Mesenchymal stem cell (in vitro differentiated cells and primary cell): ENCODE results near the gene MYO1E.

Source experiments
- DNase-seq: peaks from one replicate; pipeline ENCODE4 v3.0.0-alpha.2; 2013
- H2AFZ ChIP-seq: one replicate; pipeline ENCODE4 v1.6.1; 2013; ENCODE audit warnings: low read depth, mild to moderate bottlenecking, control low read depth, inconsistent platforms, low read length, moderate library complexity
- H2AK5ac ChIP-seq: 2 replicates; pipeline ENCODE4 v1.6.1; 2013; ENCODE audit warnings: low read length, moderate library complexity, mild to moderate bottlenecking, inconsistent platforms; ENCODE audit not compliant: severe bottlenecking
- H2BK120ac ChIP-seq: one replicate; pipeline ENCODE4 v1.6.1; 2013; ENCODE audit warnings: low read depth, mild to moderate bottlenecking, inconsistent platforms, low read length, moderate library complexity
- H2BK12ac ChIP-seq, 2 experiments: one replicate each; pipeline ENCODE4 v1.6.1; 2013; ENCODE audit warnings: inconsistent platforms in 2 of 2, low read length in 2 of 2, mild to moderate bottlenecking in 2 of 2, moderate library complexity in 2 of 2, control low read depth in 1 of 2
- H2BK15ac ChIP-seq: one replicate; pipeline ENCODE4 v1.6.1; 2013; ENCODE audit warnings: mild to moderate bottlenecking, low read depth, inconsistent platforms; ENCODE audit not compliant: poor library complexity, severe bottlenecking
- H2BK5ac ChIP-seq: 2 replicates; pipeline ENCODE4 v1.6.1; 2013; ENCODE audit warnings: low read depth, mild to moderate bottlenecking, low read length, control low read depth, inconsistent platforms; ENCODE audit not compliant: poor library complexity, severe bottlenecking
- H3K14ac ChIP-seq, 2 experiments: one replicate each; pipeline ENCODE4 v1.6.1; 2013; ENCODE audit warnings: inconsistent platforms in 2 of 2, low read length in 2 of 2, control low read depth in 1 of 2, mild to moderate bottlenecking in 1 of 2, moderate library complexity in 1 of 2
- H3K18ac ChIP-seq, 2 experiments: one replicate each; pipeline ENCODE4 v1.6.1; 2013; ENCODE audit warnings: inconsistent platforms in 2 of 2, low read length in 2 of 2, control low read depth in 1 of 2, low read depth in 1 of 2, mild to moderate bottlenecking in 1 of 2
- H3K23ac ChIP-seq, 2 experiments: one replicate each; pipeline ENCODE4 v1.6.1; 2013; ENCODE audit warnings: inconsistent platforms in 2 of 2, low read length in 2 of 2, mild to moderate bottlenecking in 2 of 2, moderate library complexity in 2 of 2, control low read depth in 1 of 2
- H3K27ac ChIP-seq: 2 replicates; pipeline ENCODE4 v1.5.1; 2013; ENCODE audit warnings: mild to moderate bottlenecking, moderate library complexity, low read length, control low read depth, inconsistent platforms; ENCODE audit not compliant: poor library complexity, severe bottlenecking
- H3K27me3 ChIP-seq, 2 experiments: 2 replicates each; pipeline versions ENCODE4 v1.6.1 to v1.7.0; 2013; ENCODE audit warnings: low read length in 2 of 2, mild to moderate bottlenecking in 2 of 2, moderate library complexity in 2 of 2, control low read depth in 1 of 2, inconsistent platforms in 1 of 2; ENCODE audit not compliant: control insufficient read depth in 1 of 2, insufficient read depth in 1 of 2
- H3K36me3 ChIP-seq, 2 experiments: 2 replicates each; pipeline versions ENCODE4 v1.6.1 to v1.7.0; 2013; ENCODE audit warnings: low read length in 2 of 2, control low read depth in 1 of 2, inconsistent platforms in 1 of 2, low read depth in 1 of 2, mild to moderate bottlenecking in 1 of 2; ENCODE audit not compliant: insufficient read depth in 2 of 2, control insufficient read depth in 1 of 2
- H3K4ac ChIP-seq, 2 experiments: one replicate each; pipeline ENCODE4 v1.6.1; 2013; ENCODE audit warnings: inconsistent platforms in 2 of 2, low read length in 2 of 2, mild to moderate bottlenecking in 2 of 2, moderate library complexity in 2 of 2, control low read depth in 1 of 2, low read depth in 1 of 2
- H3K4me1 ChIP-seq: 2 replicates; pipeline ENCODE4 v1.6.1; 2013; ENCODE audit warnings: low read depth, low read length, control low read depth; ENCODE audit not compliant: control insufficient read depth, insufficient read depth
- H3K4me2 ChIP-seq: 2 replicates; pipeline ENCODE4 v1.6.1; 2013; ENCODE audit warnings: low read length, mild to moderate bottlenecking, inconsistent platforms; ENCODE audit not compliant: poor library complexity, severe bottlenecking
- H3K4me3 ChIP-seq, 2 experiments: 2 replicates each; pipeline versions ENCODE4 v1.5.1 to v1.7.0; 2013; ENCODE audit warnings: low read length in 2 of 2, mild to moderate bottlenecking in 2 of 2, control low read depth in 1 of 2, low read depth in 1 of 2; ENCODE audit not compliant: insufficient read depth in 1 of 2
- H3K79me1 ChIP-seq: replicated peaks from 2 replicates; pipeline ENCODE4 v1.6.1; 2013; ENCODE audit warnings: mild to moderate bottlenecking, control low read depth, low read length, inconsistent platforms; ENCODE audit not compliant: poor library complexity, severe bottlenecking
- H3K9ac ChIP-seq: 2 replicates; pipeline ENCODE4 v1.7.0; 2013; ENCODE audit warnings: mild to moderate bottlenecking, low read length, moderate library complexity
- H3K9me3 ChIP-seq: 2 replicates; pipeline ENCODE4 v1.7.0; 2013; ENCODE audit warnings: mild to moderate bottlenecking, low read length; ENCODE audit not compliant: control insufficient read depth
- H4K8ac ChIP-seq: one replicate; pipeline ENCODE4 v1.6.1; 2013; ENCODE audit warnings: inconsistent platforms, mild to moderate bottlenecking, low read length, moderate library complexity
- H4K91ac ChIP-seq: one replicate; pipeline ENCODE4 v1.6.1; 2013; ENCODE audit warnings: mild to moderate bottlenecking, low read length, inconsistent platforms
- WGBS: methylation state at CpG from one replicate; pipeline ENCODE4 v1.1.7; 2013; ENCODE audit warnings: mixed read lengths; 5-methylcytosine and 5-hydroxymethylcytosine counted together

The MYO1E gene

GRCh38 chr15:59347915-59348314, 24.8 kb downstream of the MYO1E start:
- H2AK5ac ChIP-seq, result peak overlapping the region; percentile 61
- no peak overlapping the region for H3K14ac ChIP-seq
- no peak overlapping the region for H2BK15ac ChIP-seq
- no peak overlapping the region for H2BK5ac ChIP-seq
- peaks cover 18% of the 10 kb centered on the region for H3K79me1 ChIP-seq
- no peak overlapping the region for H3K4ac ChIP-seq
- no peak overlapping the region for H3K9ac ChIP-seq
- H3K36me3 ChIP-seq, result peaks cover 3 to 41% of the 10 kb centered on the region in 2 experiments
- no peaks in the 10 kb centered on the region for H3K27me3 ChIP-seq
- no peak overlapping the region for H4K8ac ChIP-seq
- no peak overlapping the region for H4K91ac ChIP-seq
- H3K4me3 ChIP-seq, result no peak overlapping the region
- H3K27ac ChIP-seq, result no peak overlapping the region
- WGBS, result 95% methylated on average over 4 of the region's 5 CpGs
- H3K18ac ChIP-seq, result no peak overlapping the region
- no peak for DNase-seq
- no peak overlapping the region for H3K23ac ChIP-seq
- H3K9me3 ChIP-seq, result no peaks in the 10 kb centered on the region
- no peak overlapping the region for H2AFZ ChIP-seq
- H3K4me1 ChIP-seq, result peaks cover 4% of the 10 kb centered on the region
- no peak overlapping the region for H3K4me2 ChIP-seq
- H2BK12ac ChIP-seq, result no peak overlapping the region
- no peak overlapping the region for H2BK120ac ChIP-seq

GRCh38 chr15:59346951-59347350, 25.7 kb downstream of the MYO1E start:
- Histone ChIP-seq H3K27ac (no peak overlapping the region), H4K8ac (no peak overlapping the region), H3K4me1 (peaks cover 4% of the 10 kb centered on the region), H2BK120ac (no peak overlapping the region), H2BK5ac (no peak overlapping the region), H2AK5ac (peak overlapping the region; percentile 35), H3K79me1 (peaks cover 18% of the 10 kb centered on the region), H2BK12ac (peak overlapping the region in 1 of 2 experiments; percentile 59), H3K9me3 (no peaks in the 10 kb centered on the region), H3K4me2 (no peak overlapping the region), H3K9ac (no peak overlapping the region), H3K27me3 (no peaks in the 10 kb centered on the region), H3K23ac (peak overlapping the region in 1 of 2 experiments; percentile 86), H4K91ac (peak overlapping the region; percentile 29), H2BK15ac (no peak overlapping the region), H3K4ac (no peak overlapping the region), H3K4me3 (no peak overlapping the region), H2AFZ (no peak overlapping the region), H3K36me3 (peaks cover 3 to 50% of the 10 kb centered on the region in 2 experiments), H3K18ac (peak overlapping the region in 1 of 2 experiments; percentile 35), H3K14ac (peak overlapping the region in 1 of 2 experiments; percentile 79)
- no peak for DNase-seq
- 76% methylated on average over 12 of the region's 12 CpGs for WGBS

GRCh38 chr15:59345326-59345725, 27.3 kb downstream of the MYO1E start:
- no peak overlapping the region for H3K27ac ChIP-seq
- no peak overlapping the region for H2BK12ac ChIP-seq
- H3K4me1 ChIP-seq, result peaks cover 2% of the 10 kb centered on the region
- H3K23ac ChIP-seq, result no peak overlapping the region
- H2BK5ac ChIP-seq, result no peak overlapping the region
- no peaks in the 10 kb centered on the region for H3K9me3 ChIP-seq
- H2BK120ac ChIP-seq, result no peak overlapping the region
- no peak overlapping the region for H2BK15ac ChIP-seq
- H3K27me3 ChIP-seq, result no peaks in the 10 kb centered on the region
- H3K18ac ChIP-seq, result no peak overlapping the region
- no peak for DNase-seq
- H3K79me1 ChIP-seq, result peaks cover 18% of the 10 kb centered on the region
- H2AFZ ChIP-seq, result no peak overlapping the region
- no peak overlapping the region for H3K4me3 ChIP-seq
- H3K36me3 ChIP-seq, result peaks cover 3 to 50% of the 10 kb centered on the region in 2 experiments
- H3K9ac ChIP-seq, result no peak overlapping the region
- no peak overlapping the region for H3K4me2 ChIP-seq
- H2AK5ac ChIP-seq, result no peak overlapping the region
- no peak overlapping the region for H4K8ac ChIP-seq
- no peak overlapping the region for H3K14ac ChIP-seq
- H3K4ac ChIP-seq, result peak overlapping the region in 1 of 2 experiments; percentile 19
- H4K91ac ChIP-seq, result no peak overlapping the region

- Histone ChIP-seq H3K23ac (no peak overlapping the region), H3K9me3 (no peaks in the 10 kb centered on the region), H3K14ac (no peak overlapping the region), H2BK15ac (no peak overlapping the region), H3K18ac (no peak overlapping the region), H3K27ac (no peak overlapping the region), H3K79me1 (peaks cover 22% of the 10 kb centered on the region), H3K36me3 (peaks cover 3 to 50% of the 10 kb centered on the region in 2 experiments), H2BK5ac (no peak overlapping the region), H2AFZ (no peak overlapping the region), H3K9ac (no peak overlapping the region), H3K4me3 (no peak overlapping the region), H4K91ac (no peak overlapping the region), H3K4me2 (no peak overlapping the region), H2BK120ac (no peak overlapping the region), H4K8ac (no peak overlapping the region), H3K4ac (no peak overlapping the region), H2BK12ac (peak overlapping the region in 1 of 2 experiments; percentile 6), H3K27me3 (no peaks in the 10 kb centered on the region), H3K4me1 (peaks cover 2% of the 10 kb centered on the region), H2AK5ac (no peak overlapping the region)
- no peak for DNase-seq
These were observed 28.4 kb downstream of the MYO1E start for GRCh38 chr15:59344311-59344710.
